ENCODE data around the gene WNT3.
A peak's percentile ranks its signal among the peaks of the same experiment; 100 is the strongest.

The WNT3 gene

GRCh38 chr17:46773676-46774075 is 44.8 kb downstream of the WNT3 start:
- H3K36me3 ChIP-seq (ENCODE audit: control insufficient read depth in 1 of 2, insufficient read depth in 2 of 2, low read depth in 1 of 2, low read length in 2 of 2) = peaks cover 0 to under 1% of the 10 kb centered on the region in 2 experiments
- peaks cover 2% of the 10 kb centered on the region for H3K79me1 ChIP-seq (replicated peaks; ENCODE audit: low read length, poor library complexity, severe bottlenecking)
- WGBS = 85% methylated on average over 15 of the region's 15 CpGs

GRCh38 chr17:46773221-46773605 is 45.3 kb downstream of the WNT3 start:
- Histone ChIP-seq H4K8ac (ENCODE audit: low read length) (no peak overlapping the region), H3K4ac (ENCODE audit: low read depth in 1 of 2, low read length in 2 of 2) (no peak overlapping the region), H3K36me3 (ENCODE audit: control insufficient read depth in 1 of 2, insufficient read depth in 2 of 2, low read depth in 1 of 2, low read length in 2 of 2) (peaks cover 0 to 5% of the 10 kb centered on the region in 2 experiments), H3K9ac (ENCODE audit: low read length) (no peak overlapping the region), H3K27me3 (ENCODE audit: control insufficient read depth in 1 of 2, insufficient read depth in 1 of 2, low read length in 2 of 2) (peaks cover 0 to 35% of the 10 kb centered on the region in 2 experiments), H3K14ac (ENCODE audit: low read length in 2 of 2) (no peak overlapping the region), H2AK5ac (ENCODE audit: low read length, severe bottlenecking) (no peak overlapping the region), H2BK5ac (ENCODE audit: low read depth, low read length, poor library complexity, severe bottlenecking) (no peak overlapping the region), H3K4me3 (ENCODE audit: insufficient read depth in 1 of 2, low read depth in 1 of 2, low read length in 2 of 2) (no peak overlapping the region), H3K9me3 (ENCODE audit: control insufficient read depth, low read length) (no peaks in the 10 kb centered on the region), H2AFZ (ENCODE audit: low read depth, low read length) (no peak overlapping the region), H2BK12ac (ENCODE audit: low read length in 2 of 2) (no peak overlapping the region), H3K27ac (ENCODE audit: low read length, poor library complexity, severe bottlenecking) (no peak overlapping the region), H3K4me1 (ENCODE audit: control insufficient read depth, insufficient read depth, low read depth, low read length) (peaks cover 28% of the 10 kb centered on the region), H4K91ac (ENCODE audit: low read length) (no peak overlapping the region), H2BK120ac (ENCODE audit: low read depth, low read length) (no peak overlapping the region), H3K23ac (ENCODE audit: low read length in 2 of 2) (no peak overlapping the region), H3K18ac (ENCODE audit: low read depth in 1 of 2, low read length in 2 of 2) (no peak overlapping the region), H3K79me1 (replicated peaks; ENCODE audit: low read length, poor library complexity, severe bottlenecking) (peaks cover 4% of the 10 kb centered on the region), H2BK15ac (ENCODE audit: low read depth, poor library complexity, severe bottlenecking) (no peak overlapping the region), H3K4me2 (ENCODE audit: low read length, poor library complexity, severe bottlenecking) (no peak overlapping the region)
- WGBS = 47% methylated on average over 6 of the region's 6 CpGs
- no peak for DNase-seq

More at GRCh38 chr17:46773676-46774075, 44.8 kb downstream of the WNT3 start:
- Histone ChIP-seq H2BK15ac (ENCODE audit: low read depth, poor library complexity, severe bottlenecking) (no peak overlapping the region), H3K14ac (ENCODE audit: low read length in 2 of 2) (no peak overlapping the region), H3K18ac (ENCODE audit: low read depth in 1 of 2, low read length in 2 of 2) (no peak overlapping the region), H3K9ac (ENCODE audit: low read length) (no peak overlapping the region), H4K91ac (ENCODE audit: low read length) (no peak overlapping the region), H3K4me3 (ENCODE audit: insufficient read depth in 1 of 2, low read depth in 1 of 2, low read length in 2 of 2) (no peak overlapping the region), H3K9me3 (ENCODE audit: control insufficient read depth, low read length) (no peaks in the 10 kb centered on the region), H3K4me2 (ENCODE audit: low read length, poor library complexity, severe bottlenecking) (no peak overlapping the region), H3K27ac (ENCODE audit: low read length, poor library complexity, severe bottlenecking) (no peak overlapping the region), H3K27me3 (ENCODE audit: control insufficient read depth in 1 of 2, insufficient read depth in 1 of 2, low read length in 2 of 2) (peaks cover 0 to 40% of the 10 kb centered on the region in 2 experiments), H2BK5ac (ENCODE audit: low read depth, low read length, poor library complexity, severe bottlenecking) (no peak overlapping the region), H2BK120ac (ENCODE audit: low read depth, low read length) (no peak overlapping the region), H3K4me1 (ENCODE audit: control insufficient read depth, insufficient read depth, low read depth, low read length) (peaks cover 28% of the 10 kb centered on the region), H4K8ac (ENCODE audit: low read length) (no peak overlapping the region), H3K23ac (ENCODE audit: low read length in 2 of 2) (no peak overlapping the region), H2BK12ac (ENCODE audit: low read length in 2 of 2) (no peak overlapping the region), H2AK5ac (ENCODE audit: low read length, severe bottlenecking) (no peak overlapping the region), H3K4ac (ENCODE audit: low read depth in 1 of 2, low read length in 2 of 2) (no peak overlapping the region), H2AFZ (ENCODE audit: low read depth, low read length) (no peak overlapping the region)
- no peak for DNase-seq

DNA sequence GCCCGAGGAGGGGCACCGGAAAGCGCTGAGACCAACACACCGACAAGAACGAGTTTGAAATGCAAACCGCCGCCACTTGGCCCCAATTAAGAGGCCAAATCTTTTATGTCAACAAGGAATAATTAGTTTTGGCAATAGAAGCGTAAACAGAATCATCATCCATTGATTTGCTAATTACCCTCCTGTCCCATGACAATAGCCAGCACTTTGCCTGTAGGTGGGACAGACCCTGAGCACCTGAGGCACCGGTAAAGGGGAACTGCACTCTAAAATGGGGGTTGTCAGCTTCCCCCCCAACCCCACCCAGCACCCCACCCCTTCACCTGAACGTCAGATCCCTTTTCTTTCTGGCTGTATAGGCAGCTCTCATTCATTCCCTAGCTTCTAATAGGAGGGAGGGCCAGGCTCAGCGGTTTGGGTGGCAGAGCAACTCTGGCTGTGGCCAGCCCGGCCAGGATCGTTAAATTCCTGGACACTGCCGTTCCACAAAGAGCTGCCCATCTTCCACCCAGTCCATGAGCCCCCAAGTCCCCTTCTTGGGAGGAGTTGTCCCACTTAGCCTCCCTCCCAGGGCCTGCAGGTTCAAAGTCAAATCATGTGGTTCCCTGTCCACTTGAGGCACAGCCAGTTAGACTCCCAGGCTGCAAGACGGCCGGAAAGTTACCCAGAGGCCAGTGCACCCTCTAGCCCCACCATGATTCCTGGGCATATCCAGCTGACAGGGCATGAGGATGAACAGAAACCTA is 45.8 kb downstream of the WNT3 start:
- peaks cover 0 to 29% of the 10 kb centered on the region in 2 experiments for H3K27me3 ChIP-seq (ENCODE audit: control insufficient read depth in 1 of 2, insufficient read depth in 1 of 2, low read length in 2 of 2)
- H2BK5ac ChIP-seq (ENCODE audit: low read depth, low read length, poor library complexity, severe bottlenecking) = no peak overlapping the region
- no peak overlapping the region for H2BK120ac ChIP-seq (ENCODE audit: low read depth, low read length)
- no peak overlapping the region for H4K8ac ChIP-seq (ENCODE audit: low read length)
- H3K27ac ChIP-seq (ENCODE audit: low read length, poor library complexity, severe bottlenecking) = no peak overlapping the region
- peak overlapping the region; percentile 59 to 68 for H3K4me3 ChIP-seq (ENCODE audit: insufficient read depth in 1 of 2, low read depth in 1 of 2, low read length in 2 of 2)
- H2AK5ac ChIP-seq (ENCODE audit: low read length, severe bottlenecking) = no peak overlapping the region
- H2BK15ac ChIP-seq (ENCODE audit: low read depth, poor library complexity, severe bottlenecking) = no peak overlapping the region
- WGBS = 14% methylated on average over 16 of the region's 16 CpGs
- H2AFZ ChIP-seq (ENCODE audit: low read depth, low read length) = peak overlapping the region; percentile 10
- H3K9me3 ChIP-seq (ENCODE audit: control insufficient read depth, low read length) = no peaks in the 10 kb centered on the region
- H3K4me2 ChIP-seq (ENCODE audit: low read length, poor library complexity, severe bottlenecking) = peak overlapping the region; percentile 86
- DNase-seq = peak; percentile 18
- peaks cover 28% of the 10 kb centered on the region for H3K4me1 ChIP-seq (ENCODE audit: control insufficient read depth, insufficient read depth, low read depth, low read length)
- peaks cover 4% of the 10 kb centered on the region for H3K79me1 ChIP-seq (replicated peaks; ENCODE audit: low read length, poor library complexity, severe bottlenecking)
- no peak overlapping the region for H4K91ac ChIP-seq (ENCODE audit: low read length)
- H3K14ac ChIP-seq (ENCODE audit: low read length in 2 of 2) = no peak overlapping the region
- H3K4ac ChIP-seq (ENCODE audit: low read depth in 1 of 2, low read length in 2 of 2) = no peak overlapping the region
- peak overlapping the region in 1 of 2 experiments; percentile 43 for H3K23ac ChIP-seq (ENCODE audit: low read length in 2 of 2)
- peak overlapping the region in 1 of 2 experiments; percentile 73 for H2BK12ac ChIP-seq (ENCODE audit: low read length in 2 of 2)
- H3K18ac ChIP-seq (ENCODE audit: low read depth in 1 of 2, low read length in 2 of 2) = peak overlapping the region in 1 of 2 experiments; percentile 81
- H3K9ac ChIP-seq (ENCODE audit: low read length) = no peak overlapping the region
- peaks cover 0 to 7% of the 10 kb centered on the region in 2 experiments for H3K36me3 ChIP-seq (ENCODE audit: control insufficient read depth in 1 of 2, insufficient read depth in 2 of 2, low read depth in 1 of 2, low read length in 2 of 2)

DNA sequence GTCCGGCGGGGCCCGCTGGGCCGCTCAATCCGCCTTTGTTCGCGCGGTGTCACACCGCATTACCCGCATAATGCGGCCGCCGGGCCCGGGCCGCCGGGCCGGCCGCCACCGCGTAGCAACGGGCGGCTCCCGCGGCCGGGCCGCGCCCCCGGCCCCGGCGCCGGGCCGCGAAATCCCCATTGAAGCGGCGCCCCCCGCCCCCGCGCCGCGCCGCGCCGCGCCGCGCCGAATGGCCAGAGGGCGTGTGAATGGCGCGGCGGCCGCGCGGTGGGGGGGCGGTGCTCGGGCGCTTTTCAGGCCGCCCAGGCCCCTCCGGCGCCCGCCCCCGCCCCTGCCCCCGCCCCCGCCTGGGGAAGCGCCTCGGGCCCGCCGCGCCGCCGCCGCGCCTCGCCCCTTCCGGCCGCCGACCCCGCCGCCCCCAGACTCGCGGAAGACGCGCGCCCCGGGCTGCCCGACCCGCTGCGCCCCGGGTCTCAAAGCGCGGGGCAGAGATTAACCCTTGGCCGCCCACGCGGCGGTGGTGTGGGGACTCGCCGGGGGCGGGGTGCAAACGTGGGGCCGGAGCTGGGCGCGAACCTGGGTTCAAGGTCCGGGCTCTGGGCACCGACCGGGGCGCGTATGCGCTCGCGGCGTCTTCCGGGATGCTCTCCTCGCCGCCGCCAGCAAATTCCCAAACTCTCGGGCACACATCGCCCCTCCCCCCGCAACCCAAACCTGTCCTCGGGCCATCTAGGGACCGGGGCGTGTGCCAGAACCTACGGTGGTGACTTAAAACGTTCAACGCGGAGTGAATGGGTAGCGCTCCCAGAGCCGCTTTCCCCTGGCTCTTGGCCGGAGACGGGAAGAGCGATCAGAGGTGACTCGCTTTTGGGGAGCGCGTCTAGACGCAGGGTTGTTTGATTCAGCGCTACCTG is 46.7 kb downstream of the WNT3 start:
- H3K14ac ChIP-seq (ENCODE audit: low read length in 2 of 2) = no peak overlapping the region
- H3K27me3 ChIP-seq (ENCODE audit: control insufficient read depth in 1 of 2, insufficient read depth in 1 of 2, low read length in 2 of 2) = peaks cover 0 to 25% of the 10 kb centered on the region in 2 experiments
- peak overlapping the region in 1 of 2 experiments; percentile 73 for H2BK12ac ChIP-seq (ENCODE audit: low read length in 2 of 2)
- H3K36me3 ChIP-seq (ENCODE audit: control insufficient read depth in 1 of 2, insufficient read depth in 2 of 2, low read depth in 1 of 2, low read length in 2 of 2) = peaks cover 0 to 7% of the 10 kb centered on the region in 2 experiments
- peaks cover 27% of the 10 kb centered on the region for H3K4me1 ChIP-seq (ENCODE audit: control insufficient read depth, insufficient read depth, low read depth, low read length)
- H2BK15ac ChIP-seq (ENCODE audit: low read depth, poor library complexity, severe bottlenecking) = peak overlapping the region; percentile 54
- peak overlapping the region; percentile 10 for H2AFZ ChIP-seq (ENCODE audit: low read depth, low read length)
- H3K4ac ChIP-seq (ENCODE audit: low read depth in 1 of 2, low read length in 2 of 2) = peak overlapping the region in 1 of 2 experiments; percentile 30
- peak overlapping the region; percentile 59 to 68 for H3K4me3 ChIP-seq (ENCODE audit: insufficient read depth in 1 of 2, low read depth in 1 of 2, low read length in 2 of 2)
- no peak overlapping the region for H2BK5ac ChIP-seq (ENCODE audit: low read depth, low read length, poor library complexity, severe bottlenecking)
- H3K23ac ChIP-seq (ENCODE audit: low read length in 2 of 2) = peak overlapping the region in 1 of 2 experiments; percentile 14
- WGBS = under 1% methylated on average over 90 of the region's 135 CpGs
- no peak overlapping the region for H2AK5ac ChIP-seq (ENCODE audit: low read length, severe bottlenecking)
- H3K9me3 ChIP-seq (ENCODE audit: control insufficient read depth, low read length) = no peaks in the 10 kb centered on the region
- H3K4me2 ChIP-seq (ENCODE audit: low read length, poor library complexity, severe bottlenecking) = peak overlapping the region; percentile 86
- DNase-seq = peak; percentile 32
- H3K79me1 ChIP-seq (replicated peaks; ENCODE audit: low read length, poor library complexity, severe bottlenecking) = peaks cover 4% of the 10 kb centered on the region
- H2BK120ac ChIP-seq (ENCODE audit: low read depth, low read length) = peak overlapping the region; percentile 91
- H4K8ac ChIP-seq (ENCODE audit: low read length) = peak overlapping the region; percentile 90
- peak overlapping the region in 1 of 2 experiments; percentile 81 for H3K18ac ChIP-seq (ENCODE audit: low read depth in 1 of 2, low read length in 2 of 2)
- no peak overlapping the region for H3K27ac ChIP-seq (ENCODE audit: low read length, poor library complexity, severe bottlenecking)
- no peak overlapping the region for H3K9ac ChIP-seq (ENCODE audit: low read length)
- H4K91ac ChIP-seq (ENCODE audit: low read length) = no peak overlapping the region
